B cell (primary cell): Measurements from ENCODE around the gene ZNF608. TPM values are rescaled to one million over a fixed set of nuclear protein-coding genes. Genes with fewer than 3 reads are reported as not detected.

Experiments
- ATAC-seq: fragments of 200-7000 bp; cut with Tn5 transposase; one replicate; pipeline ENCODE4 v1.10.0; 2021; ENCODE audit warnings: low read depth, mild to moderate bottlenecking, moderate number of reproducible peaks, moderate library complexity
- CTCF ChIA-PET: fragments of 350-600 bp; sonication (Branson Sonifier 250); formaldehyde crosslinking; loops from one replicate; lab custom pipeline; 2021; ENCODE audit warnings: antibody characterized with exemption, inconsistent platforms; lab: Charles Lee
- POLR2A ChIA-PET: fragments of 350-600 bp; sonication (Branson Sonifier 250); formaldehyde crosslinking; loops from one replicate; lab custom pipeline; 2021; ENCODE audit warnings: antibody characterized with exemption; lab: Charles Lee
- DNase-seq: peaks from one replicate; pipeline ENCODE4 v3.0.0; 2013
- H2AFZ ChIP-seq: 2 replicates; pipeline ENCODE4 v1.6.1; 2012; ENCODE audit warnings: mild to moderate bottlenecking, low read depth, low read length; ENCODE audit not compliant: insufficient read depth, poor library complexity, severe bottlenecking
- H3K27ac ChIP-seq, 2 donors: 1 replicate in 1 of 2; 2 replicates in 1 of 2; pipeline ENCODE4 v1.5.1; 2012 to 2013; ENCODE audit warnings: low read length in 2 of 2, mild to moderate bottlenecking in 2 of 2, moderate library complexity in 1 of 2
- H3K27me3 ChIP-seq, 4 experiments: fragments of 200-600 bp in 1 of 4; sonication (generic) in 1 of 4; replicated peaks in 1 of 4; 1 replicate in 2 of 4; 2 replicates in 2 of 4; pipeline versions ENCODE4 v1.6.1 to v1.7.0; 2013 to 2016; ENCODE audit warnings: low read length in 3 of 4, mild to moderate bottlenecking in 2 of 4, mixed read lengths in 1 of 4, moderate library complexity in 1 of 4; ENCODE audit not compliant: insufficient read depth in 4 of 4, control insufficient read depth in 3 of 4; ENCODE audit errors: control extremely low read depth in 1 of 4
- H3K36me3 ChIP-seq, 2 experiments: replicated peaks in 1 of 2; 1 replicate in 1 of 2; 2 replicates in 1 of 2; pipeline versions ENCODE4 v1.6.1 to v1.7.1; 2013; ENCODE audit warnings: low read length in 1 of 2; ENCODE audit not compliant: insufficient read depth in 2 of 2, control insufficient read depth in 1 of 2; ENCODE audit errors: control extremely low read depth in 1 of 2, extremely low read depth in 1 of 2
- H3K4me1 ChIP-seq, 2 donors: fragments of 200-600 bp in 1 of 2; sonication (generic) in 1 of 2; 1 replicate in 1 of 2; 2 replicates in 1 of 2; pipeline versions ENCODE4 v1.5.1 to v1.6.1; 2013 to 2017; ENCODE audit warnings: low read length in 2 of 2; ENCODE audit not compliant: control insufficient read depth in 2 of 2, insufficient read depth in 2 of 2
- H3K4me2 ChIP-seq: replicated peaks from 2 replicates; pipeline ENCODE3; 2012; ENCODE audit warnings: mild to moderate bottlenecking, low read depth, low read length; ENCODE audit not compliant: poor library complexity, severe bottlenecking
- H3K4me3 ChIP-seq, 5 experiments: fragments of 200-600 bp in 1 of 5; sonication (generic) in 1 of 5; 1 replicate in 3 of 5; 2 replicates in 2 of 5; pipeline versions ENCODE4 v1.5.1 to v1.7.0; 2011 to 2016; ENCODE audit warnings: low read length in 4 of 5, mild to moderate bottlenecking in 4 of 5, low read depth in 2 of 5, control low read depth in 1 of 5, moderate library complexity in 1 of 5; ENCODE audit not compliant: insufficient read depth in 1 of 5; ENCODE audit errors: control extremely low read depth in 1 of 5, extremely low read depth in 1 of 5
- H3K79me2 ChIP-seq: fragments of 200-600 bp; sonication (generic); one replicate; pipeline ENCODE4 v1.6.0; 2016; ENCODE audit warnings: low read length; ENCODE audit not compliant: control insufficient read depth, insufficient read depth
- H3K9ac ChIP-seq: fragments of 200-600 bp; sonication (generic); 2 replicates; pipeline ENCODE4 v1.6.1; 2017; ENCODE audit warnings: mild to moderate bottlenecking, low read length, moderate library complexity
- H3K9me3 ChIP-seq, 3 donors: one replicate each; pipeline versions ENCODE4 v1.6.1 to v1.7.1; 2013; ENCODE audit warnings: low read length in 2 of 3; ENCODE audit not compliant: control insufficient read depth in 2 of 3, insufficient read depth in 1 of 3; ENCODE audit errors: control extremely low read depth in 1 of 3
- H4K20me1 ChIP-seq: 2 replicates; pipeline ENCODE4 v1.6.0; 2012; ENCODE audit warnings: mild to moderate bottlenecking, low read length; ENCODE audit not compliant: insufficient read depth, control insufficient read depth, poor library complexity, severe bottlenecking
- H3K27ac Mint-ChIP-seq: one replicate; pipeline ENCODE4 v1.8.0; 2021; ENCODE audit warnings: mixed read lengths
- H3K27me3 Mint-ChIP-seq: one replicate; pipeline ENCODE4 v1.8.0; 2021; ENCODE audit warnings: mixed read lengths
- H3K4me1 Mint-ChIP-seq: one replicate; pipeline ENCODE4 v1.8.0; 2021; ENCODE audit warnings: mixed read lengths
- H3K4me3 Mint-ChIP-seq: one replicate; pipeline ENCODE4 v1.8.0; 2021; ENCODE audit warnings: mixed read lengths
- H3K9me3 Mint-ChIP-seq: one replicate; pipeline ENCODE4 v1.8.0; 2022; ENCODE audit warnings: mixed read lengths; ENCODE audit not compliant: insufficient read depth
- CTCF ChIP-seq: fragments of 200-600 bp; IDR thresholded peaks from one replicate; pipeline ENCODE4 v1.8.0; 2022; ENCODE audit warnings: antibody characterized with exemption, mild to moderate bottlenecking
- EZH2 ChIP-seq: IDR thresholded peaks from 2 replicates; pipeline ENCODE4 v1.6.1; 2012; ENCODE audit warnings: borderline replicate concordance, low read depth, mild to moderate bottlenecking, moderate library complexity, low read length; ENCODE audit not compliant: insufficient read depth, poor library complexity, severe bottlenecking
- WGBS: methylation state at CpG from one replicate; pipeline ENCODE4 v1.1.5; 2013; ENCODE audit warnings: missing lambda C conversion rate; ENCODE audit not compliant: insufficient coverage; 5-methylcytosine and 5-hydroxymethylcytosine counted together
- intact Hi-C: fragments of 100-400 bp; cut with micrococcal nuclease; formaldehyde crosslinking; loops from one replicate; pipeline ENCODE4 v1.10.0; 2022
- polyA plus RNA-seq: library from polyadenylated mRNA; depleted of rRNA; stranded (reverse); fragments of >200 nt; gene quantifications from 2 replicates; pipeline ENCODE4 v1.2.3, GENCODE V29; 2012
- total RNA-seq, 2 donors: library from RNA; stranded (reverse); fragments of 120-200 nt in 1 of 2; gene quantifications; 1 replicate in 1 of 2; 2 replicates in 1 of 2; pipeline versions ENCODE4 v1.2.3 to v1.2.4, GENCODE V29; 2013 to 2022

The ZNF608 gene
- total and polyA plus RNA-seq, 2 donors (not counting 1 experiment from before 2014, with no cell fraction given): 8.5 to 17.4 TPM

GRCh38 chr5:124738681-124739633 is 7.5 kb downstream of the ZNF608 start:
- no peak overlapping the region for H3K27ac ChIP-seq
- H3K9me3 ChIP-seq: peaks cover 0 to 3% (median 0%) of the 10 kb centered on the region in 3 donors
- H3K79me2 ChIP-seq: peaks cover 99% of the 10 kb centered on the region
- H3K4me2 ChIP-seq: no peak overlapping the region
- H3K9me3 Mint-ChIP-seq: no peaks in the 10 kb centered on the region
- ChIA-PET POLR2A (no interaction called here), CTCF (interaction anchor here (1.0 to 2.6 kb wide), 5 partner anchors 9 to 87 kb away, joined by 3 to 12 read pairs (median 3); no protein-coding TSS in a partner anchor)
- no peaks in the 10 kb centered on the region for H3K36me3 ChIP-seq
- peaks cover 4% of the 10 kb centered on the region for H3K27me3 Mint-ChIP-seq
- H4K20me1 ChIP-seq: no peaks in the 10 kb centered on the region
- peak overlapping the region; percentile 36 for H3K4me3 Mint-ChIP-seq
- DNase-seq: no peak
- H3K4me1 Mint-ChIP-seq: peaks cover 56% of the 10 kb centered on the region
- H3K27ac Mint-ChIP-seq: peak overlapping the region; percentile 72
- ATAC-seq: no peak
- H3K4me3 ChIP-seq: no peak overlapping the region
- 83% methylated on average over 4 of the region's 9 CpGs for WGBS
- intact Hi-C loops: loop anchor here (1.0 kb wide), 1 partner anchor 9 kb away; no protein-coding TSS in a partner anchor
- no peak overlapping the region for H2AFZ ChIP-seq
- peaks cover 0 to 20% (median 0%) of the 10 kb centered on the region in 4 experiments for H3K27me3 ChIP-seq
- H3K4me1 ChIP-seq: peaks cover 83 to 87% of the 10 kb centered on the region in 2 donors
- peak; percentile 10 for TF ChIP-seq CTCF
- TF ChIP-seq EZH2: no peak
- H3K9ac ChIP-seq: no peak overlapping the region

DNA sequence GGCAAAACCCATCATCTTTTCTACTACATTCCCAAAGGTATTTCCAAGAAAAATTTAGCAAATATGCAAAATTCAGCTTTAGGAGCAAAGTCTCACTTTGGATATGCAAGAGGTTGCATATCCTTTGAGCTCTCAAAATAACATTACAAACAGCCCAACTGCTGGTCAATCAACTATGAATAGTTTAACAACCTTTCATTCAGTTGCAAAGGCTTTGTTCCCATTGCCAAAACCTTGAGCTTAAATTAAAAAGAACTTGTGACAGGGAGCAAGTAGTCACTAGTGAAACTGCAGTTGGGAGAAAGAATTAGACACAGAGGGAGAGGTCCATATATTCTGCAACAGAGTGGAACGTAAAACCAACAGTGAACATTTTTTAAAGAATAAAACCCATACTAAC is 8.8 kb downstream of the ZNF608 start:
- ChIA-PET POLR2A (no interaction called here), CTCF (interaction anchor here (1.2 to 2.6 kb wide), 2 partner anchors 10 to 30 kb away, joined by 3 to 12 read pairs; no protein-coding TSS in a partner anchor)
- Mint-ChIP-seq H3K27me3 (peaks cover 4% of the 10 kb centered on the region), H3K27ac (no peak overlapping the region), H3K4me3 (no peak overlapping the region), H3K4me1 (peaks cover 59% of the 10 kb centered on the region), H3K9me3 (no peaks in the 10 kb centered on the region)
- TF ChIP-seq CTCF (no peak), EZH2 (no peak)
- Histone ChIP-seq H4K20me1 (no peaks in the 10 kb centered on the region), H3K79me2 (peaks cover 99% of the 10 kb centered on the region), H3K9ac (no peak overlapping the region), H3K4me1 (peaks cover 73 to 80% of the 10 kb centered on the region in 2 donors), H3K4me2 (peak overlapping the region; percentile 69), H3K27ac (no peak overlapping the region), H2AFZ (no peak overlapping the region), H3K9me3 (peaks cover 0 to 3% (median 0%) of the 10 kb centered on the region in 3 donors), H3K27me3 (peaks cover 0 to 9% (median 0%) of the 10 kb centered on the region in 4 experiments), H3K36me3 (no peaks in the 10 kb centered on the region), H3K4me3 (peak overlapping the region in 1 of 5 experiments; percentile 6)
- no CpG with 5 or more reads among the region's 1 CpG for WGBS
- ATAC-seq: no peak
- no peak for DNase-seq
- intact Hi-C loops: no loop called here
